Loucy (cell line): ENCODE data around the gene LTB4R.

ENCODE experiments used
- EZH2phosphoT487 ChIP-seq: fragments of 200-600 bp; IDR thresholded peaks from 2 replicates; pipeline ENCODE4 v1.6.1; 2018; ENCODE audit warnings: antibody characterized with exemption, mild to moderate bottlenecking, moderate library complexity, borderline replicate concordance
- TF ChIP-seq, protein P1 (sequence below): fragments of 200-600 bp; sonication (generic); conservative IDR thresholded peaks from 2 replicates; pipeline ENCODE4 v1.5.1; 2014; ENCODE audit warnings: mild to moderate bottlenecking, antibody characterized with exemption, low read length

- TF ChIP-seq, protein P1, sequence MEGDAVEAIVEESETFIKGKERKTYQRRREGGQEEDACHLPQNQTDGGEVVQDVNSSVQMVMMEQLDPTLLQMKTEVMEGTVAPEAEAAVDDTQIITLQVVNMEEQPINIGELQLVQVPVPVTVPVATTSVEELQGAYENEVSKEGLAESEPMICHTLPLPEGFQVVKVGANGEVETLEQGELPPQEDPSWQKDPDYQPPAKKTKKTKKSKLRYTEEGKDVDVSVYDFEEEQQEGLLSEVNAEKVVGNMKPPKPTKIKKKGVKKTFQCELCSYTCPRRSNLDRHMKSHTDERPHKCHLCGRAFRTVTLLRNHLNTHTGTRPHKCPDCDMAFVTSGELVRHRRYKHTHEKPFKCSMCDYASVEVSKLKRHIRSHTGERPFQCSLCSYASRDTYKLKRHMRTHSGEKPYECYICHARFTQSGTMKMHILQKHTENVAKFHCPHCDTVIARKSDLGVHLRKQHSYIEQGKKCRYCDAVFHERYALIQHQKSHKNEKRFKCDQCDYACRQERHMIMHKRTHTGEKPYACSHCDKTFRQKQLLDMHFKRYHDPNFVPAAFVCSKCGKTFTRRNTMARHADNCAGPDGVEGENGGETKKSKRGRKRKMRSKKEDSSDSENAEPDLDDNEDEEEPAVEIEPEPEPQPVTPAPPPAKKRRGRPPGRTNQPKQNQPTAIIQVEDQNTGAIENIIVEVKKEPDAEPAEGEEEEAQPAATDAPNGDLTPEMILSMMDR: no peak
- no peak for TF ChIP-seq EZH2phosphoT487
Measured at GRCh38 chr14:24282736-24283135, 28.6 kb upstream of the LTB4R start.
